HG02759 (cell line): Measurements from ENCODE around the gene MAVS.

ENCODE experiments used
- ATAC-seq: cut with Tn5 transposase; IDR thresholded peaks from one replicate; pipeline ENCODE4 v1.9.1; 2021; ENCODE audit warnings: mild to moderate bottlenecking, moderate library complexity; ENCODE audit not compliant: unreplicated experiment

The MAVS gene

DNA sequence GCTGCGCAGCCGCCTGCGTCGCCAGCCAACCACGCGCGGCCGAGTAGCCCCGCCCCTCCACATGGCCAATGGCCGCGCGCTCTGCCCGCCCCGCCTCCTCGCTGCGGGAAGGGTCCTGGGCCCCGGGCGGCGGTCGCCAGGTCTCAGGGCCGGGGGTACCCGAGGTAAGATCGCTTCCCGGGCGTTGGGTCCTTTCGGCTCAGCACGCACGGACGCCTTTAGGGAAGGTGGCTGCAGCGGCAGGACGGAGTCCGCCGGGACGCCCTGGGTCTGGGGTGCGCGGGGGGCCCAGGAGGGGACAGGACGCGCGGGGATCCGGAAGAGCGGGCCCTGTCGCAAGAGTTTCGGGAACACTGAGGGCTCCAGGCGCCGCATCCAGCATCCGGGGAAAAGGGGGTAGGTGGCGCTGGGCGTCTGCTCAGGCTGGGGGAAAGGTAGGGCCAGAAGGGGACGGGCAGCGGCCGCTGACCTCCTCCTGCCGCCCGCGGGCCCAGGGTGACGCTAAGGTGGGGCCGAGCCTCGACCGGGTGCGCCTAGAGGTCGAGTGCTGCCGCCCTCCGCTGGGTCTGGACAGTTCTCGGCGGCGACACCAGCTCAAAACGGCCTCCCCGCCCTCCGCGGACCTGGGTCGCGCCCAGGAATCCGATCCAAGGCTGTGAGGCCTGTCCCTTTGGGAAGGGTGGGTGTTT lies at the start of gene MAVS:
MAVS (plus strand) TSS at position 95 of the 689 bp plus-strand sequence. CDS start 7,791 bp downstream, outside the sequence.
- ATAC-seq = peak; percentile 96

- ATAC-seq = no peak
Measured at GRCh38 chr20:3797226-3797545, 49.4 kb upstream of the MAVS start.

GRCh38 chr20:3797592-3798372 lies 48.9 kb upstream of the MAVS start:
- no peak for ATAC-seq

- ATAC-seq = no peak
Measured at GRCh38 chr20:3798373-3798768, 48.3 kb upstream of the MAVS start.

GRCh38 chr20:3798908-3799248 lies 47.8 kb upstream of the MAVS start:
- ATAC-seq = no peak

DNA sequence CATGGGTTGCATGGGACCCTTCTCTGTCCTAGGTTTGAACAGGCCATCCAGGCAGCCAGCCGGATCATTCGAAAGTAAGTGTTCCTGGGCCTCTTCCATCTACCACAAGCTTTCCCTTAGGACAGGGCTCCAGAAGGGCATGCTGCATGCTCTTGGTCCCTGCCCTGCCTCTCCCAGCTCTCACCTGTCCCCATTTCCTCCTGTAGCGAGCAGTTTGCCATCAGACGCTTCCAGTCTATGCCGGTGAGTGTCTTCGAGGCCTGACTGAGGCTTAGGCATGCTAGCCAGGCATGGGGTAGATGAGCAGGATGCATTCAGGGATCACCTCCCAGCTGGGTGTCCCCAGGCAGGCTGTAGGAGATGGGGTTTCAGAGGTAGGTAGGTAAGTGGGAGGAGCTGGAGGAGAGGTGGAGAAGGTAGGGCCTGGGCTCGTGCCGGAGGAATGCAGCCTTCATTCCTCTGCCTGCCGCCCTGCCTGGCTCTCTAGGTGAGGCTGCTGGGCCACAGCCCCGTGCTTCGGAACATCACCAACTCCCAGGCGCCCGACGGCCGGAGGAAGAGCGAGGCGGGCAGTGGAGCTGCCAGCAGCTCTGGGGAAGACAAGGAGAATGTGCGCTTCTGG lies 46.3 kb upstream of the MAVS start:
- ATAC-seq = no peak

DNA sequence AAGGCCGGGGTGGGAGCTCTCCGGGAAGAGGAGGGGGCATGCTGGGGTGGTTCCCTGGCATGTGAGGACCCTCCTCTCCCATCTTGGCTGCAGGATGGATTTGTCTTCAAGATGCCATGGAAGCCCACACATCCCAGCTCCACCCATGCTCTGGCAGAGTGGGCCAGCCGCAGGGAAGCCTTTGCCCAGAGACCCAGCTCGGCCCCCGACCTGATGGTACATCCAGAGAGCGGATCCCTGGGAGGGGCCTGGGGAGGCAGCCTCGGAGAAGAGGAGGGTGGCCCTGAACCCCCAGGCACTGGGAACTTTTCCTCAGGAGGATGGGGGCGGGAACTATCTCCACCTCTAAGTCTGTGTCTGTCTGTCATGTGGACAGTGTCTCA lies 45.8 kb upstream of the MAVS start:
- ATAC-seq = no peak

GRCh38 chr20:3801299-3801698 lies 45.3 kb upstream of the MAVS start:
- ATAC-seq = no peak

DNA sequence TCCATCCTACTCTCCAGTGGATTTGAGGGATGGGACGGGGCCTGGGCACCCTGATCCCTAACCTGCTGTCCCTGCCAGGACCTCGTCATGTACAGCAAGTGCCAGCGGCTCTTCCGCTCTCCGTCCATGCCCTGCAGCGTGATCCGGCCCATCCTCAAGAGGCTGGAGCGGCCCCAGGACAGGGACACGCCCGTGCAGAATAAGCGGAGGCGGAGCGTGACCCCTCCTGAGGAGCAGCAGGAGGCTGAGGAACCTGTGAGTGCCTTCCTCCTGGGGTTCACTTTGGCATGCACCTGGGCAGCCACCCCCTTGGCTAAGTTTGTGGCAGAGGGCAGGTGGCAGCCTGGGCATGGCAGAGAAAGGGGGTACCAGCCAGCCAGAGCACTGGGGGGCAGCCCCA lies 44.8 kb upstream of the MAVS start:
- no peak for ATAC-seq

DNA sequence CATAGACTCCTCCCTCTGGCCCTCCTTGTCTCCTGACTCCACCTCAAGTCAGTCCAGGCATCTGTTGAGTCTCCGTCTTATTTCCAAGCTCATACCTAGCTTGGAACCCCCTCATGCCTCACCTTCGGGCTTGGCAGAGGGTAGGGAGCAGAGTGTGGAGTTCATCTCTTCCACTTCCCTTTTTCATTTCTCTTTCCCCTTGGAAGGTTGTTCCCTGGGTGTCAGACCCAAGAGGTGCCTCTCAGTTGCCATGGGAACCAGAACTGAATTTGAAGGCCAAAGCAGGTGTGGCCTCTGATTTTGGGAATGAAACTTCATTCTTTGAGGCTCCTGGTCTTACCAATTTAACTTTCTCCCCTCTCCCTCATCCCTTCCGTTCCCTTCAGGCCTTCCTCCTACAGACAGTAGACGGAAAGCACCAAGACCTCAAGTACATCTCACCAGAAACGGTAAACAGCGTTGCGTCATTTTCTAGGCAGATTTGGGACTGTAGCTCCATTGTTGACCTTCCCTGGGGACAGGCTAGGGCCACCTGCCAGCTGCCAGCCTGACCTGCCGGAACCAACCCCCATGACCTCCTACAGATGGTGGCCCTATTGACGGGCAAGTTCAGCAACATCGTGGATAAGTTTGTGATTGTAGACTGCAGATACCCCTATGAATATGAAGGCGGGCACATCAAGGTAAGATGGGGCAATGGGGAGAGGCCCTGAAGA lies 44.0 kb upstream of the MAVS start:
- no peak for ATAC-seq

GRCh38 chr20:3803289-3803688 lies 43.3 kb upstream of the MAVS start:
- no peak for ATAC-seq

GRCh38 chr20:3803854-3804253 lies 42.8 kb upstream of the MAVS start:
- ATAC-seq = no peak

GRCh38 chr20:3804254-3804751 lies 42.3 kb upstream of the MAVS start:
- ATAC-seq = no peak

DNA sequence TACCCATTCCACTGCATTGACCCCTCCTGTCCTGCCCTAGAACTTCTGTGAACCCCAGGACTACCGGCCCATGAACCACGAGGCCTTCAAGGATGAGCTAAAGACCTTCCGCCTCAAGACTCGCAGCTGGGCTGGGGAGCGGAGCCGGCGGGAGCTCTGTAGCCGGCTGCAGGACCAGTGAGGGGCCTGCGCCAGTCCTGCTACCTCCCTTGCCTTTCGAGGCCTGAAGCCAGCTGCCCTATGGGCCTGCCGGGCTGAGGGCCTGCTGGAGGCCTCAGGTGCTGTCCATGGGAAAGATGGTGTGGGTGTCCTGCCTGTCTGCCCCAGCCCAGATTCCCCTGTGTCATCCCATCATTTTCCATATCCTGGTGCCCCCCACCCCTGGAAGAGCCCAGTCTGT lies 41.9 kb upstream of the MAVS start:
- ATAC-seq = no peak

DNA sequence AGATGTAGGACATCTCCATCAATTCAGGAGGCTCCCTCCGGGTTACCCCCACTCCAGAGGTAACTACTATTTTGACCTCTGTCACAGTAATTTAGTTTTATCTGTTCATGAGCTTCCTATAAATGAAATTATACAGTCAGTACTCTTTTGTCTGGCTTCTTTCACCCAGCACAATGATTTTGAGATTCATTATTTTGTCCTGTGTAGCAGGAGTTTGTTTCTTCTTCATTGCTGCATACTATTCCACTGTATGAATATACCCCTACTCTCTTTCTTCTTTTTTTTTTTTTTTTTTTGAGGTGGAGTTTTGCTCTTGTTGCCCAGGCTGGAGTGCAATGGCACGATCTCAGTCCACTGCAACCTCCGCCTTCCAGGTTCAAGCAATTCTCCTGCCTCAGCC lies 38.1 kb upstream of the MAVS start:
- no peak for ATAC-seq

GRCh38 chr20:3811467-3812258 lies 35.0 kb upstream of the MAVS start:
- peak; percentile 59 for ATAC-seq

DNA sequence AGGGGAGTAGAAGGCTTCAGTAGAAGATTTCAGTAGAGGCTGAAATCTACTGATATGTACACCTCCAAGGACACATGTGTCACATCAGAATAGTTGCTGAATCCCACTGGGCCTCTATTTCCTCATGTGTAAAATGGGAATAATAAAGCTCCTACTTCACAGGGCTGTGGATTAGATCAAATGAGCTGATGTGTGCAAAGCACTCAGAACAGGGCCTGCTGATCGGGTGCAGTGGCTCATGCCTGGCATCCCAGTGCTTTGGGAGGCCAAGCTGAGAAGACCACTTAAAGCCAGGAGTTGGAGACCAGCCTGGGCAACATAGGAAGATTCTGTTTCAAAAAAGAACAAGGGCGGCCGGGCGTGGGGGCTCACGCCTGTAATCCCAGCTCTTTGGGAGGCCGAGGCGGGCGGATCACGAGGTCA lies 34.4 kb upstream of the MAVS start:
- no peak for ATAC-seq

GRCh38 chr20:3812975-3813847 lies 33.4 kb upstream of the MAVS start:
- no peak for ATAC-seq

DNA sequence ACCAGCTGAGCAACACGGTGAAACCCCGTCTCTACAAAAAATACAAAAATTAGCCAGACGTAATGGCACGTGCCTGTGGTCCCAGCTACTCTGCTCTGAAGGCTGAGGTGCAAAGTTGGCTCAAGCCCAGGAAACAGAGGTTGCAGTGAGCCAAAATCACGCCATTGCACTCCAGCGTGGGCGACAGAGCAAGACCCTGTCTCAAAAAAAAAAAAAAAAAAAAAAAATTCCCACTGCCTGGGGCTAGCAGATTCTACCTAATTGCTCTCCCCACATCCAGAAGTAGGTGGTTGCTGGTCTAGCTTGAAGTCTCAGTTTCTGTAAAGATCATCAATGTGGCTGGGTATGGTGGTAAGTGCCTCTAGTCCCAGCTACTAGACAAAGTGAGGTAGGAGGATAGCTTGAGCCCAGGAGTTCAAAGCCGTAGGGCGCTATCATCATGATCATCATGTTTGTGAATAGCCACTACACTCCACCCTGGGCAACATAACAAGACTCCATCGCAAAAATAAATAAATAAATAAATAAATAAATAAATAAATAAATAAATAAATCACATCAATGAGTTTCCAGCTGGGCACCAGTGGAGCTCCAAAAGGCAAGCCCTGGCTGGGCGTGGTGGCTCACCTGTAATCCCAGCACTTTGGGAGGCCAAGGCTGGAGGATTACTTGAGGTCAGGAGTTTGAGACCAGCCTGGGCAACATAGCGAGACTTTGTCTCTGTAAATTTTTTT lies 32.6 kb upstream of the MAVS start:
- ATAC-seq = no peak
